ENCODE data around the gene GABRD.

The GABRD gene

GRCh38 chr1:1984560-1985070 is 34.5 kb upstream of the GABRD start:
- no peak for DNase-seq (ENCODE audit: low read depth in 4 of 4, low spot score in 1 of 4)

- no peak for DNase-seq (ENCODE audit: low read depth in 4 of 4, low spot score in 1 of 4)
Observed at GRCh38 chr1:1985375-1986050, 33.6 kb upstream of the GABRD start.

GRCh38 chr1:1986451-1987141 is 32.5 kb upstream of the GABRD start:
- no peak for DNase-seq (ENCODE audit: low read depth in 4 of 4, low spot score in 1 of 4)

- DNase-seq (ENCODE audit: low read depth in 4 of 4, low spot score in 1 of 4), result no peak
Observed at GRCh38 chr1:1987142-1987510, 32.0 kb upstream of the GABRD start.

- DNase-seq (ENCODE audit: low read depth in 4 of 4, low spot score in 1 of 4), result no peak
Observed at GRCh38 chr1:1988061-1988945, 30.8 kb upstream of the GABRD start.

- DNase-seq (ENCODE audit: low read depth in 4 of 4, low spot score in 1 of 4), result no peak
Observed at GRCh38 chr1:1989102-1989542, 30.0 kb upstream of the GABRD start.

- DNase-seq (ENCODE audit: low read depth in 4 of 4, low spot score in 1 of 4), result no peak
Observed at GRCh38 chr1:1989789-1990188, 29.4 kb upstream of the GABRD start.

- DNase-seq (ENCODE audit: low read depth in 4 of 4, low spot score in 1 of 4), result no peak
Observed at GRCh38 chr1:1990222-1990621, 28.9 kb upstream of the GABRD start.

- no peak for DNase-seq (ENCODE audit: low read depth in 4 of 4, low spot score in 1 of 4)
Observed at GRCh38 chr1:1994536-1994935, 24.6 kb upstream of the GABRD start.

- DNase-seq (ENCODE audit: low read depth in 4 of 4, low spot score in 1 of 4), result no peak
Observed at GRCh38 chr1:1996207-1996651, 22.9 kb upstream of the GABRD start.

- no peak for DNase-seq (ENCODE audit: low read depth in 4 of 4, low spot score in 1 of 4)
Observed at GRCh38 chr1:1997576-1997975, 21.6 kb upstream of the GABRD start.

- no peak for DNase-seq (ENCODE audit: low read depth in 4 of 4, low spot score in 1 of 4)
Observed at GRCh38 chr1:2000432-2000831, 18.7 kb upstream of the GABRD start.

GRCh38 chr1:2000850-2001249 is 18.3 kb upstream of the GABRD start:
- no peak for DNase-seq (ENCODE audit: low read depth in 4 of 4, low spot score in 1 of 4)

GRCh38 chr1:2001773-2002411 is 17.3 kb upstream of the GABRD start:
- DNase-seq (ENCODE audit: low read depth in 4 of 4, low spot score in 1 of 4), result no peak

- no peak for DNase-seq (ENCODE audit: low read depth in 4 of 4, low spot score in 1 of 4)
Observed at GRCh38 chr1:2003541-2004131, 15.5 kb upstream of the GABRD start, which contains the start of gene CFAP74. Gene CFAP74 (minus strand): TSS chr1:2003786. CDS start chr1:1990956, 12,830 bp downstream.

- no peak for DNase-seq (ENCODE audit: low read depth in 4 of 4, low spot score in 1 of 4)
Observed at GRCh38 chr1:2004856-2005255, 14.3 kb upstream of the GABRD start.

- no peak for DNase-seq (ENCODE audit: low read depth in 4 of 4, low spot score in 1 of 4)
Observed at GRCh38 chr1:2009101-2010053, 9.8 kb upstream of the GABRD start.

- no peak for DNase-seq (ENCODE audit: low read depth in 4 of 4, low spot score in 1 of 4)
Observed at GRCh38 chr1:2014181-2014580, 5.0 kb upstream of the GABRD start.
